Thoracic aorta (tissue), 2 donors: ENCODE data around the gene MAN1C1. TPM values are rescaled to one million over a fixed set of nuclear protein-coding genes. Genes with fewer than 3 reads are reported as not detected.

Experiments
- ATAC-seq: fragments of 150-250 bp; one replicate; pipeline ENCODE4 v1.8.0; 2017; ENCODE audit warnings: low read depth; ENCODE audit not compliant: insufficient number of reproducible peaks, low FRiP score
- DNase-seq: peaks from one replicate; pipeline ENCODE4 v3.0.0-alpha.2; 2020; ENCODE audit warnings: low spot score
- H3K27ac ChIP-seq, 2 donors: fragments of 200-600 bp; sonication (generic); 1 replicate in 1 of 2; 2 replicates in 1 of 2; pipeline ENCODE4 v1.5.1; 2016; ENCODE audit warnings: mild to moderate bottlenecking in 2 of 2, moderate library complexity in 2 of 2
- H3K27me3 ChIP-seq: fragments of 200-600 bp; sonication (generic); replicated peaks from 2 replicates; pipeline ENCODE4 v1.6.0; 2016; ENCODE audit warnings: mild to moderate bottlenecking; ENCODE audit not compliant: insufficient read depth
- H3K36me3 ChIP-seq: fragments of 200-600 bp; sonication (generic); one replicate; pipeline ENCODE4 v1.5.1; 2016
- H3K4me1 ChIP-seq, 2 donors: fragments of 200-600 bp; sonication (generic); 1 replicate in 1 of 2; 2 replicates in 1 of 2; pipeline versions ENCODE4 v1.5.1 to v1.6.0; 2016; ENCODE audit warnings: low read depth in 2 of 2, mild to moderate bottlenecking in 1 of 2; ENCODE audit not compliant: control insufficient read depth in 1 of 2
- H3K4me3 ChIP-seq: fragments of 200-600 bp; sonication (generic); 2 replicates; pipeline ENCODE4 v1.5.1; 2016; ENCODE audit warnings: mild to moderate bottlenecking
- H3K9me3 ChIP-seq: fragments of 200-600 bp; sonication (generic); 2 replicates; pipeline ENCODE4 v1.5.1; 2016
- total RNA-seq, 2 donors: library from RNA; depleted of rRNA; stranded (reverse); fragments of >200 nt; gene quantifications; one replicate each; pipeline versions ENCODE4 v1.1.0 to v1.2.3, GENCODE V29; 2016
- TF ChIP-seq, protein P1 (sequence below): fragments of 200-600 bp; sonication (generic); IDR thresholded peaks from one replicate; pipeline ENCODE4 v1.5.1; 2019; ENCODE audit warnings: antibody characterized with exemption

The MAN1C1 gene
- total RNA-seq, 2 donors from 2014 or later = 21.0 to 26.0 TPM

DNA sequence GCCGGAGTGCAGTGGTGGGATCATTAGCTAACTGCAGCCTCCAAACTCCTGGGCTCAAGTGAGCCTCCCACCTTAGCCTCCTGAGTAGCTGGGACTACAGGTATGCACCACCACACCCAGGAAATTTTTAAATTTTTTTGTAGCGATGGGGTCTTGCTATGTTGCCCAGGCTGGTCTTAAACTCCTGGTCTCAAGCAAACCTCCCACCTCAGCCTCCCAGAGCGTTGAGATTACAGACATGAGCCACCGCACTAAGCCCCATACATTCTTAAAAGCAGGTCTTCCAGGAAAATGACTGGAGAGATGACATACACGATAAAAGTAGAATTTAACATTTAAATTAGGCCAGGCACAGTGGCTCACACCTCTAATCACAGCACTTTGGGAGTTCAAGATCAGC lies 216.6 kb downstream of the MAN1C1 start:
- Histone ChIP-seq H3K27ac (no peak overlapping the region), H3K9me3 (no peaks in the 10 kb centered on the region), H3K4me3 (no peak overlapping the region), H3K27me3 (no peaks in the 10 kb centered on the region), H3K36me3 (peaks cover 50% of the 10 kb centered on the region), H3K4me1 (peaks cover 0 to 18% of the 10 kb centered on the region in 2 donors)
- DNase-seq = no peak
- TF ChIP-seq, protein P1, sequence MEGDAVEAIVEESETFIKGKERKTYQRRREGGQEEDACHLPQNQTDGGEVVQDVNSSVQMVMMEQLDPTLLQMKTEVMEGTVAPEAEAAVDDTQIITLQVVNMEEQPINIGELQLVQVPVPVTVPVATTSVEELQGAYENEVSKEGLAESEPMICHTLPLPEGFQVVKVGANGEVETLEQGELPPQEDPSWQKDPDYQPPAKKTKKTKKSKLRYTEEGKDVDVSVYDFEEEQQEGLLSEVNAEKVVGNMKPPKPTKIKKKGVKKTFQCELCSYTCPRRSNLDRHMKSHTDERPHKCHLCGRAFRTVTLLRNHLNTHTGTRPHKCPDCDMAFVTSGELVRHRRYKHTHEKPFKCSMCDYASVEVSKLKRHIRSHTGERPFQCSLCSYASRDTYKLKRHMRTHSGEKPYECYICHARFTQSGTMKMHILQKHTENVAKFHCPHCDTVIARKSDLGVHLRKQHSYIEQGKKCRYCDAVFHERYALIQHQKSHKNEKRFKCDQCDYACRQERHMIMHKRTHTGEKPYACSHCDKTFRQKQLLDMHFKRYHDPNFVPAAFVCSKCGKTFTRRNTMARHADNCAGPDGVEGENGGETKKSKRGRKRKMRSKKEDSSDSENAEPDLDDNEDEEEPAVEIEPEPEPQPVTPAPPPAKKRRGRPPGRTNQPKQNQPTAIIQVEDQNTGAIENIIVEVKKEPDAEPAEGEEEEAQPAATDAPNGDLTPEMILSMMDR = no peak
- no peak for ATAC-seq

Other genes starting within 250 kb of the MAN1C1 start
- not detected for gene RHCE, start 196.0 kb upstream of the MAN1C1 start, total RNA-seq
- 10 to 100 TPM; 15.2 to 18.8 TPM for gene MACO1, start 185.9 kb upstream of the MAN1C1 start, total RNA-seq
- 10 to 100 TPM; 35.2 to 55.2 TPM for gene LDLRAP1, start 73.2 kb upstream of the MAN1C1 start, total RNA-seq
- 10 to 100 TPM; 44.1 to 48.6 TPM for gene SELENON, start 183.4 kb downstream of the MAN1C1 start, total RNA-seq
- gene MTFR1L, start 203.2 kb downstream of the MAN1C1 start, total RNA-seq = 10 to 100 TPM; 63.4 to 81.9 TPM
- not detected for gene AUNIP, start 242.7 kb downstream of the MAN1C1 start, total RNA-seq